GM12878 (cell line): ENCODE data around the gene ALOXE3. TPM values are rescaled to one million over a fixed set of nuclear protein-coding genes. Genes with fewer than 3 reads are reported as not detected.

ENCODE experiments used
- BACH1 ChIP-seq: fragments of 450-650 bp; IDR thresholded peaks from 2 replicates; pipeline ENCODE4 v1.6.1; 2017; ENCODE audit warnings: mild to moderate bottlenecking, borderline replicate concordance
- CHD2 ChIP-seq: IDR thresholded peaks from 2 replicates; pipeline ENCODE4 v1.6.1; 2011; ENCODE audit warnings: low read depth, low read length, improper control_type of control experiment, borderline replicate concordance
- DPF2 ChIP-seq: fragments of 450-650 bp; IDR thresholded peaks from 2 replicates; pipeline ENCODE4 v1.6.1; 2017; ENCODE audit warnings: mild to moderate bottlenecking
- EP300 ChIP-seq, 2 experiments: fragments of 150-350 bp in 1 of 2; IDR thresholded peaks; 2 replicates each; pipeline ENCODE4 v1.6.1; 2011 to 2012; ENCODE audit warnings: low read depth in 2 of 2, low read length in 2 of 2, borderline replicate concordance in 1 of 2, improper control_type of control experiment in 1 of 2, inconsistent platforms in 1 of 2; ENCODE audit not compliant: control insufficient read depth in 1 of 2
- IKZF2 ChIP-seq, 2 experiments: fragments of 450-650 bp; IDR thresholded peaks; 2 replicates each; pipeline ENCODE4 v1.6.1; 2017; ENCODE audit warnings: mild to moderate bottlenecking in 2 of 2, moderate library complexity in 2 of 2
- JUND ChIP-seq: IDR thresholded peaks from 2 replicates; pipeline ENCODE4 v1.6.1; 2012; ENCODE audit warnings: low read depth, mild to moderate bottlenecking, low read length, improper control_type of control experiment, moderate library complexity
- KDM1A ChIP-seq: fragments of 200-600 bp; sonication (generic); IDR thresholded peaks from 2 replicates; pipeline ENCODE4 v1.6.1; 2016; ENCODE audit warnings: borderline replicate concordance
- LARP7 ChIP-seq: fragments of 450-650 bp; IDR thresholded peaks from 2 replicates; pipeline ENCODE4 v1.6.1; 2017; ENCODE audit warnings: mild to moderate bottlenecking
- MTA2 ChIP-seq: fragments of 450-650 bp; IDR thresholded peaks from 2 replicates; pipeline ENCODE4 v1.6.1; 2016; ENCODE audit warnings: low read depth, mild to moderate bottlenecking, moderate library complexity
- NFYA ChIP-seq: IDR thresholded peaks from 2 replicates; pipeline ENCODE4 v1.6.1; 2011; ENCODE audit warnings: low read depth, mild to moderate bottlenecking, low read length, improper control_type of control experiment, borderline replicate concordance
- RFX5 ChIP-seq: IDR thresholded peaks from 2 replicates; pipeline ENCODE4 v1.6.1; 2011; ENCODE audit warnings: low read depth, low read length, improper control_type of control experiment
- RUNX3 ChIP-seq: IDR thresholded peaks from 2 replicates; pipeline ENCODE4 v1.6.1; 2012; ENCODE audit warnings: low read length, inconsistent platforms
- YY1 ChIP-seq: IDR thresholded peaks from 2 replicates; pipeline ENCODE4 v1.6.1; 2011; ENCODE audit warnings: low read depth, mild to moderate bottlenecking, low read length
- polyA plus RNA-seq, 11 experiments: library from polyadenylated mRNA; depleted of rRNA in 4 of 11; unstranded in 6 of 11; stranded (reverse) in 5 of 11; fragments of >200 nt; fragmentation: Nextera tagmentation in 4 of 11; fragmentation: Illumina TruSeq in 1 of 11; extraction: Ambion mirVana in 4 of 11; extraction: Trizol in 1 of 11; gene quantifications; 1 replicate in 1 of 11; 2 replicates in 10 of 11; pipeline versions ENCODE4 v1.2.1 to v1.2.3, GENCODE V29; 2011 to 2016; ENCODE audit warnings: inconsistent platforms in 2 of 11, missing spikeins in 2 of 11, low read depth in 1 of 11
- total RNA-seq, 4 experiments: library from RNA; depleted of rRNA in 3 of 4; stranded (reverse); fragments of >200 nt in 3 of 4; fragmentation: Illumina TruSeq in 1 of 4; extraction: Trizol in 1 of 4; gene quantifications; 2 replicates each; pipeline versions ENCODE4 v1.2.1 to v1.2.3, GENCODE V29; 2013 to 2021
- TF ChIP-seq, protein P1 (sequence below): fragments of 450-650 bp; IDR thresholded peaks from 2 replicates; pipeline ENCODE4 v1.6.1; 2017; ENCODE audit warnings: mild to moderate bottlenecking, moderate library complexity
- TF ChIP-seq, protein P2 (sequence below), 3 experiments: IDR thresholded peaks in 2 of 3; conservative IDR thresholded peaks in 1 of 3; 2 replicates each; pipeline ENCODE4 v1.5.1; 2011; ENCODE audit warnings: low read depth in 3 of 3, low read length in 3 of 3, mild to moderate bottlenecking in 3 of 3, control low read depth in 2 of 3, moderate library complexity in 2 of 3, inconsistent platforms in 1 of 3, mixed read lengths in 1 of 3; ENCODE audit not compliant: control insufficient read depth in 2 of 3, insufficient read depth in 1 of 3; ENCODE audit errors: extremely low read depth in 1 of 3
- TF ChIP-seq, protein P3 (sequence below): fragments of 450-650 bp; IDR thresholded peaks from 2 replicates; pipeline ENCODE4 v1.6.1; 2017; ENCODE audit warnings: mild to moderate bottlenecking, low read depth, inconsistent platforms; ENCODE audit not compliant: poor library complexity, severe bottlenecking
- TF ChIP-seq, protein P4 (sequence below): IDR thresholded peaks from 2 replicates; pipeline ENCODE4 v1.6.1; 2011; ENCODE audit warnings: borderline replicate concordance, low read depth, mild to moderate bottlenecking, moderate library complexity, low read length; ENCODE audit not compliant: insufficient read depth, poor library complexity, severe bottlenecking

ALOXE3 gene
- total and polyA plus RNA-seq, 10 of the 15 experiments (the other 5 are each of a cell fraction or from before 2014, with no cell fraction given): 0.04 TPM; not detected in 9

DNA sequence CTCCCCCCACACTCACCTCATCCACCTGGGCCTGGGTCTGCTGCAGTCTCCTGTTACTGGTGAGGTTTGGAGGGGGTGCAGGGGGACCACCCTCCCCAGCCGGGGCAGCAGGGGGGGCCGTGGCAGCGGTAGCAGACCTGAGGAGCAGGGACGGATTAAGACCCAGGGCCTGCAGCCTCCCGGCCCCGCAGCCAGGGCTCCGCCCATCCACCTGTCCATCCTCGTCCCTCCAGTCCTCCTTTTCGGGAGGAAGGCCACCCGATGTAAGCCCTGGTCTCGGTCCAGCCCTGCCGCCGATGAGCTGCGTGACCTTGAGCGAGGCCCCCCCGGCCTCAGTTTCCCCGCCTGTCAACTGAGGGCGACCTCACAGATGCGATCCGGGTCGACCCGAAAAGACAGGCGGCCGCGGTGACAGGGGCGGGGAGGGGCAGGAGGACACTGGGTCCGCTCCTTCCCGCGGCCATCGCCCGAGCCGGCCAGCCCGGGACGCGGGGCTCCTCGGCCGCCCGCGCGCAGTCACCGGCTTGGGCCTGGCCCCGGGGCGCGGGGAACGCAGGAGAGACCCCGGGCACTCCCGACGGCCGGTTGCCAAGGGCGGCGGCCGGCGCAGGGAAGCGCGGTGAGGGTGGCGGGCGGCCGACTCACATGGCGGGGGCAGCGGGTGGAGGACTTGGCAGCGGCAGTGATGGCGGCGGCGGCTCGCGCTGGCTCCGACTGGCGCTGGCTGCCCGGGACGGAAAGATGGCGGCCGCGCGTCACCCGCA is 44.1 kb upstream of the ALOXE3 start, which contains the start of gene VAMP2 (continued):
- TF ChIP-seq, protein P1, sequence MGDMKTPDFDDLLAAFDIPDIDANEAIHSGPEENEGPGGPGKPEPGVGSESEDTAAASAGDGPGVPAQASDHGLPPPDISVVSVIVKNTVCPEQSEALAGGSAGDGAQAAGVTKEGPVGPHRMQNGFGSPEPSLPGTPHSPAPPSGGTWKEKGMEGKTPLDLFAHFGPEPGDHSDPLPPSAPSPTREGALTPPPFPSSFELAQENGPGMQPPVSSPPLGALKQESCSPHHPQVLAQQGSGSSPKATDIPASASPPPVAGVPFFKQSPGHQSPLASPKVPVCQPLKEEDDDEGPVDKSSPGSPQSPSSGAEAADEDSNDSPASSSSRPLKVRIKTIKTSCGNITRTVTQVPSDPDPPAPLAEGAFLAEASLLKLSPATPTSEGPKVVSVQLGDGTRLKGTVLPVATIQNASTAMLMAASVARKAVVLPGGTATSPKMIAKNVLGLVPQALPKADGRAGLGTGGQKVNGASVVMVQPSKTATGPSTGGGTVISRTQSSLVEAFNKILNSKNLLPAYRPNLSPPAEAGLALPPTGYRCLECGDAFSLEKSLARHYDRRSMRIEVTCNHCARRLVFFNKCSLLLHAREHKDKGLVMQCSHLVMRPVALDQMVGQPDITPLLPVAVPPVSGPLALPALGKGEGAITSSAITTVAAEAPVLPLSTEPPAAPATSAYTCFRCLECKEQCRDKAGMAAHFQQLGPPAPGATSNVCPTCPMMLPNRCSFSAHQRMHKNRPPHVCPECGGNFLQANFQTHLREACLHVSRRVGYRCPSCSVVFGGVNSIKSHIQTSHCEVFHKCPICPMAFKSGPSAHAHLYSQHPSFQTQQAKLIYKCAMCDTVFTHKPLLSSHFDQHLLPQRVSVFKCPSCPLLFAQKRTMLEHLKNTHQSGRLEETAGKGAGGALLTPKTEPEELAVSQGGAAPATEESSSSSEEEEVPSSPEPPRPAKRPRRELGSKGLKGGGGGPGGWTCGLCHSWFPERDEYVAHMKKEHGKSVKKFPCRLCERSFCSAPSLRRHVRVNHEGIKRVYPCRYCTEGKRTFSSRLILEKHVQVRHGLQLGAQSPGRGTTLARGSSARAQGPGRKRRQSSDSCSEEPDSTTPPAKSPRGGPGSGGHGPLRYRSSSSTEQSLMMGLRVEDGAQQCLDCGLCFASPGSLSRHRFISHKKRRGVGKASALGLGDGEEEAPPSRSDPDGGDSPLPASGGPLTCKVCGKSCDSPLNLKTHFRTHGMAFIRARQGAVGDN: peak; percentile 82; the same call in 1 of the 2 replicates
- TF ChIP-seq LARP7: peak; percentile 95
- peak; percentile 96 for TF ChIP-seq YY1
- no peak for TF ChIP-seq MTA2
- no peak for TF ChIP-seq NFYA
- no peak for TF ChIP-seq KDM1A
- no peak for TF ChIP-seq JUND
- TF ChIP-seq EP300 (IDR thresholded peaks at IDR 0.05; ENCODE audit: borderline replicate concordance in 1 of 2, control insufficient read depth in 1 of 2, low read depth in 2 of 2, low read length in 2 of 2): no peak
- TF ChIP-seq DPF2: peak; percentile 89
- TF ChIP-seq, protein P2, sequence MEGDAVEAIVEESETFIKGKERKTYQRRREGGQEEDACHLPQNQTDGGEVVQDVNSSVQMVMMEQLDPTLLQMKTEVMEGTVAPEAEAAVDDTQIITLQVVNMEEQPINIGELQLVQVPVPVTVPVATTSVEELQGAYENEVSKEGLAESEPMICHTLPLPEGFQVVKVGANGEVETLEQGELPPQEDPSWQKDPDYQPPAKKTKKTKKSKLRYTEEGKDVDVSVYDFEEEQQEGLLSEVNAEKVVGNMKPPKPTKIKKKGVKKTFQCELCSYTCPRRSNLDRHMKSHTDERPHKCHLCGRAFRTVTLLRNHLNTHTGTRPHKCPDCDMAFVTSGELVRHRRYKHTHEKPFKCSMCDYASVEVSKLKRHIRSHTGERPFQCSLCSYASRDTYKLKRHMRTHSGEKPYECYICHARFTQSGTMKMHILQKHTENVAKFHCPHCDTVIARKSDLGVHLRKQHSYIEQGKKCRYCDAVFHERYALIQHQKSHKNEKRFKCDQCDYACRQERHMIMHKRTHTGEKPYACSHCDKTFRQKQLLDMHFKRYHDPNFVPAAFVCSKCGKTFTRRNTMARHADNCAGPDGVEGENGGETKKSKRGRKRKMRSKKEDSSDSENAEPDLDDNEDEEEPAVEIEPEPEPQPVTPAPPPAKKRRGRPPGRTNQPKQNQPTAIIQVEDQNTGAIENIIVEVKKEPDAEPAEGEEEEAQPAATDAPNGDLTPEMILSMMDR (IDR thresholded peaks at IDR 0.05 in 2 of 3, conservative IDR thresholded peaks at IDR 0.05 in 1 of 3; ENCODE audit: control insufficient read depth in 2 of 3, extremely low read depth in 1 of 3, insufficient read depth in 1 of 3, low read depth in 3 of 3, low read length in 3 of 3): no peak
- TF ChIP-seq, protein P3, sequence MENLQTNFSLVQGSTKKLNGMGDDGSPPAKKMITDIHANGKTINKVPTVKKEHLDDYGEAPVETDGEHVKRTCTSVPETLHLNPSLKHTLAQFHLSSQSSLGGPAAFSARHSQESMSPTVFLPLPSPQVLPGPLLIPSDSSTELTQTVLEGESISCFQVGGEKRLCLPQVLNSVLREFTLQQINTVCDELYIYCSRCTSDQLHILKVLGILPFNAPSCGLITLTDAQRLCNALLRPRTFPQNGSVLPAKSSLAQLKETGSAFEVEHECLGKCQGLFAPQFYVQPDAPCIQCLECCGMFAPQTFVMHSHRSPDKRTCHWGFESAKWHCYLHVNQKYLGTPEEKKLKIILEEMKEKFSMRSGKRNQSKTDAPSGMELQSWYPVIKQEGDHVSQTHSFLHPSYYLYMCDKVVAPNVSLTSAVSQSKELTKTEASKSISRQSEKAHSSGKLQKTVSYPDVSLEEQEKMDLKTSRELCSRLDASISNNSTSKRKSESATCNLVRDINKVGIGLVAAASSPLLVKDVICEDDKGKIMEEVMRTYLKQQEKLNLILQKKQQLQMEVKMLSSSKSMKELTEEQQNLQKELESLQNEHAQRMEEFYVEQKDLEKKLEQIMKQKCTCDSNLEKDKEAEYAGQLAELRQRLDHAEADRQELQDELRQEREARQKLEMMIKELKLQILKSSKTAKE: no peak
- no peak for TF ChIP-seq RFX5
- TF ChIP-seq RUNX3: no peak
- TF ChIP-seq CHD2: no peak
- TF ChIP-seq IKZF2 (IDR thresholded peaks at IDR 0.05): no peak
- TF ChIP-seq, protein P4, sequence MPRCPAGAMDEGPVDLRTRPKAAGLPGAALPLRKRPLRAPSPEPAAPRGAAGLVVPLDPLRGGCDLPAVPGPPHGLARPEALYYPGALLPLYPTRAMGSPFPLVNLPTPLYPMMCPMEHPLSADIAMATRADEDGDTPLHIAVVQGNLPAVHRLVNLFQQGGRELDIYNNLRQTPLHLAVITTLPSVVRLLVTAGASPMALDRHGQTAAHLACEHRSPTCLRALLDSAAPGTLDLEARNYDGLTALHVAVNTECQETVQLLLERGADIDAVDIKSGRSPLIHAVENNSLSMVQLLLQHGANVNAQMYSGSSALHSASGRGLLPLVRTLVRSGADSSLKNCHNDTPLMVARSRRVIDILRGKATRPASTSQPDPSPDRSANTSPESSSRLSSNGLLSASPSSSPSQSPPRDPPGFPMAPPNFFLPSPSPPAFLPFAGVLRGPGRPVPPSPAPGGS: no peak
- TF ChIP-seq BACH1: peak; percentile 93
